Left lung (tissue), 8 donors: ENCODE data around the gene ECD. TPM values are rescaled to one million over a fixed set of nuclear protein-coding genes. Genes with fewer than 3 reads are reported as not detected.

Experiments used
- polyA plus RNA-seq, 6 donors: library from polyadenylated mRNA; unstranded; fragments of 120-200 nt; gene quantifications; one replicate each; pipeline ENCODE4 v1.2.1, GENCODE V29; 2013; ENCODE audit not compliant: insufficient read length in 6 of 6
- total RNA-seq, 2 donors: library from RNA; stranded (reverse); fragmentation: NEBNext Ultra II Directional; extraction: Animal tissue kit (Norgen Biotek cat#: 25700); gene quantifications; one replicate each; pipeline ENCODE4 v1.2.1, GENCODE V29; 2021
- donor health status: DM: no; HTN: yes; CAD: no.
- donor health status: DM: no; HTN: no; CAD: no.

Gene ECD
- total and polyA plus RNA-seq, 8 donors = 22.6 to 42.7 (median 36.4) TPM

Other genes with a start within 250 kb of the ECD start
- 1 to 10 TPM in 1 of 2 donors, under 1 TPM in 1; 0.65 to 2.2 TPM for gene PLA2G12B, start 213.2 kb downstream of the ECD start, total RNA-seq
- gene PLA2G12B, start 213.2 kb downstream of the ECD start, polyA plus RNA-seq = 1 to 10 TPM in 2 of 6 donors, under 1 TPM in 4; 0.38 to 3.3 (median 0.71) TPM
- 10 to 100 TPM; 49.3 to 60.3 TPM for gene P4HA1, start 71.1 kb downstream of the ECD start, total RNA-seq
- gene P4HA1, start 71.1 kb downstream of the ECD start, polyA plus RNA-seq = 10 to 100 TPM; 47.4 to 94.4 (median 67.8) TPM
- 1 to 10 TPM; 1.4 to 2.1 TPM for gene NUDT13, start 57.6 kb downstream of the ECD start, total RNA-seq
- gene NUDT13, start 57.6 kb downstream of the ECD start, polyA plus RNA-seq = 1 to 10 TPM; 6.1 to 7.9 (median 7.7) TPM
- 10 to 100 TPM; 20.4 to 26.4 TPM for gene FAM149B1, start 111 bp upstream of the ECD start, total RNA-seq
- gene FAM149B1, start 111 bp upstream of the ECD start, polyA plus RNA-seq = 10 to 100 TPM; 41.8 to 58.8 (median 51.3) TPM
- 10 to 100 TPM; 14.6 to 17.6 TPM for gene DNAJC9, start 79.2 kb upstream of the ECD start, total RNA-seq
- gene DNAJC9, start 79.2 kb upstream of the ECD start, polyA plus RNA-seq = 10 to 100 TPM; 29.2 to 34.8 (median 32.8) TPM
- 10 to 100 TPM; 67.3 to 83.6 TPM for gene MRPS16, start 84.6 kb upstream of the ECD start, total RNA-seq
- gene MRPS16, start 84.6 kb upstream of the ECD start, polyA plus RNA-seq = 10 to 100 TPM; 57.2 to 74.1 (median 65.6) TPM
- gene CFAP70, start 190.9 kb upstream of the ECD start, total RNA-seq = 1 to 10 TPM in 1 of 2 donors, under 1 TPM in 1; 0.87 to 3.2 TPM
- 10 to 100 TPM in 4 of 6 donors, 1 to 10 TPM in 2; 9.0 to 21.8 (median 15.8) TPM for gene CFAP70, start 190.9 kb upstream of the ECD start, polyA plus RNA-seq
- 100 to 1,000 TPM in 1 of 2 donors, 10 to 100 TPM in 1; 99.4 to 118 TPM for gene ANXA7, start 246.1 kb upstream of the ECD start, total RNA-seq
- 10 to 100 TPM; 63.7 to 78.9 (median 71.4) TPM for gene ANXA7, start 246.1 kb upstream of the ECD start, polyA plus RNA-seq